DOHH2 (cell line): ENCODE results near the gene SCOC.
A peak's percentile ranks its signal among the peaks of the same experiment; 100 is the strongest.

Source experiments
- EZH2phosphoT487 ChIP-seq: fragments of 200-600 bp; sonication (generic); IDR thresholded peaks from 2 replicates; pipeline ENCODE4 v1.6.1; 2017; ENCODE audit warnings: borderline replicate concordance, mild to moderate bottlenecking, antibody characterized with exemption, low read length, moderate library complexity, mixed read lengths
- TF ChIP-seq, protein P1 (sequence below): fragments of 200-600 bp; sonication (generic); IDR thresholded peaks from one replicate; pipeline ENCODE4 v1.5.1; 2014; ENCODE audit warnings: antibody characterized with exemption, mild to moderate bottlenecking, low read depth, low read length; ENCODE audit not compliant: poor library complexity, severe bottlenecking

DNA sequence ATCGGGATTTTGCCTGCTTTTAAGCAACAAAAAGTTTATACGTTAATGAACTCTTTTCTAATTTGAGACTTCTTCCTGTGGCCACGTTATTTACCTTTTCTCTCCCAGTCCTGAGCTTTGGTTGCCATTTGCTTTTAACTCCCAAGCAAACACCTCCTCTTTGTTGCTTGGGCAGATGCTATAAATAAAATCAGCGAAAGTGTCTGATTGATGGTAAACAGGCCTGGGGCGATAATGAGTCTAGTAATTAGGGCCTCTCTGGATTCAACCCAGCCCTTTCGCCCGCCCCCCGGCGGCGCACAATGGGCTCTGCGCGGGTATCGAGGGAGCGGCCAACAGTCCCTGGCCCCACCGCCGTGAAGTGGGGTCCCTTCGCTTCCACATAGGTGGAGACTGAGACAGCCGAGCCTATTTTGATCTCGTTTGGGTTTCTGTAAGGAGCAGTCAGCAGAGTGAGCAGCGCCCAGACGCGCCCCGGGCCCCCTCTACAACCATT is 53.2 kb downstream of the SCOC start:
- TF ChIP-seq, protein P1, sequence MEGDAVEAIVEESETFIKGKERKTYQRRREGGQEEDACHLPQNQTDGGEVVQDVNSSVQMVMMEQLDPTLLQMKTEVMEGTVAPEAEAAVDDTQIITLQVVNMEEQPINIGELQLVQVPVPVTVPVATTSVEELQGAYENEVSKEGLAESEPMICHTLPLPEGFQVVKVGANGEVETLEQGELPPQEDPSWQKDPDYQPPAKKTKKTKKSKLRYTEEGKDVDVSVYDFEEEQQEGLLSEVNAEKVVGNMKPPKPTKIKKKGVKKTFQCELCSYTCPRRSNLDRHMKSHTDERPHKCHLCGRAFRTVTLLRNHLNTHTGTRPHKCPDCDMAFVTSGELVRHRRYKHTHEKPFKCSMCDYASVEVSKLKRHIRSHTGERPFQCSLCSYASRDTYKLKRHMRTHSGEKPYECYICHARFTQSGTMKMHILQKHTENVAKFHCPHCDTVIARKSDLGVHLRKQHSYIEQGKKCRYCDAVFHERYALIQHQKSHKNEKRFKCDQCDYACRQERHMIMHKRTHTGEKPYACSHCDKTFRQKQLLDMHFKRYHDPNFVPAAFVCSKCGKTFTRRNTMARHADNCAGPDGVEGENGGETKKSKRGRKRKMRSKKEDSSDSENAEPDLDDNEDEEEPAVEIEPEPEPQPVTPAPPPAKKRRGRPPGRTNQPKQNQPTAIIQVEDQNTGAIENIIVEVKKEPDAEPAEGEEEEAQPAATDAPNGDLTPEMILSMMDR: peak; percentile 43
- no peak for TF ChIP-seq EZH2phosphoT487
